ENCODE results near the gene GDAP1L1.
"Not testable (repeated sequence)": the region's sequence is repeated elsewhere in the genome, so short reads cannot be mapped to it uniquely, and the experiment has no call there.

GDAP1L1 gene

GRCh38 chr20:44236840-44237239 lies 10.3 kb upstream of the GDAP1L1 start:
- not testable (repeated sequence) for H3K27ac ChIP-seq (ENCODE audit: low read length); H3K27me3 ChIP-seq (ENCODE audit: insufficient read depth, low read length); H3K36me3 ChIP-seq (ENCODE audit: insufficient read depth, low read depth, low read length); H3K9ac ChIP-seq (ENCODE audit: low read depth, low read length); H3K4me1 ChIP-seq (ENCODE audit: insufficient read depth, low read length); H3K9me3 ChIP-seq (ENCODE audit: insufficient read depth, low read depth, low read length); H3K4me3 ChIP-seq (ENCODE audit: low read length)

- Histone ChIP-seq H3K4me3 (ENCODE audit: low read length) (no peak overlapping the region), H3K36me3 (ENCODE audit: insufficient read depth, low read depth, low read length) (no peaks in the 10 kb centered on the region), H3K27ac (ENCODE audit: low read length) (no peak overlapping the region), H3K9ac (ENCODE audit: low read depth, low read length) (no peak overlapping the region), H3K4me1 (ENCODE audit: insufficient read depth, low read length) (no peaks in the 10 kb centered on the region), H3K9me3 (ENCODE audit: insufficient read depth, low read depth, low read length) (no peaks in the 10 kb centered on the region), H3K27me3 (ENCODE audit: insufficient read depth, low read length) (peaks cover 7% of the 10 kb centered on the region; the same call in 1 of the 2 replicates)
Observed at GRCh38 chr20:44241796-44242195, 5.3 kb upstream of the GDAP1L1 start.

GRCh38 chr20:44245977-44246376 lies 1.1 kb upstream of the GDAP1L1 start:
- no peak overlapping the region for H3K4me3 ChIP-seq (ENCODE audit: low read length)
- no peaks in the 10 kb centered on the region for H3K4me1 ChIP-seq (ENCODE audit: insufficient read depth, low read length)
- no peaks in the 10 kb centered on the region for H3K36me3 ChIP-seq (ENCODE audit: insufficient read depth, low read depth, low read length)
- H3K27ac ChIP-seq (ENCODE audit: low read length), result no peak overlapping the region
- no peak overlapping the region for H3K9ac ChIP-seq (ENCODE audit: low read depth, low read length)
- H3K27me3 ChIP-seq (ENCODE audit: insufficient read depth, low read length), result peaks cover 13% of the 10 kb centered on the region; the same call in 1 of the 2 replicates
- H3K9me3 ChIP-seq (ENCODE audit: insufficient read depth, low read depth, low read length), result no peaks in the 10 kb centered on the region

GRCh38 chr20:44247586-44248409 lies 690 bp downstream of the GDAP1L1 start:
- H3K4me3 ChIP-seq (ENCODE audit: low read length), result peak overlapping the region; percentile 81
- no peaks in the 10 kb centered on the region for H3K4me1 ChIP-seq (ENCODE audit: insufficient read depth, low read length)
- H3K27me3 ChIP-seq (ENCODE audit: insufficient read depth, low read length), result peaks cover 13% of the 10 kb centered on the region; the same call in 1 of the 2 replicates
- peak overlapping the region; percentile 41; the same call in 1 of the 2 replicates for H3K9ac ChIP-seq (ENCODE audit: low read depth, low read length)
- no peak overlapping the region for H3K27ac ChIP-seq (ENCODE audit: low read length)
- no peaks in the 10 kb centered on the region for H3K9me3 ChIP-seq (ENCODE audit: insufficient read depth, low read depth, low read length)
- H3K36me3 ChIP-seq (ENCODE audit: insufficient read depth, low read depth, low read length), result no peaks in the 10 kb centered on the region

GRCh38 chr20:44248410-44248759 lies 1.3 kb downstream of the GDAP1L1 start:
- no peak overlapping the region for H3K27ac ChIP-seq (ENCODE audit: low read length)
- H3K27me3 ChIP-seq (ENCODE audit: insufficient read depth, low read length), result peaks cover 13% of the 10 kb centered on the region; the same call in 1 of the 2 replicates

GRCh38 chr20:44251284-44251683 lies 4.2 kb downstream of the GDAP1L1 start:
- Histone ChIP-seq H3K36me3 (ENCODE audit: insufficient read depth, low read depth, low read length) (no peaks in the 10 kb centered on the region), H3K27ac (ENCODE audit: low read length) (no peak overlapping the region), H3K27me3 (ENCODE audit: insufficient read depth, low read length) (peaks cover 11% of the 10 kb centered on the region; the same call in 1 of the 2 replicates), H3K9ac (ENCODE audit: low read depth, low read length) (no peak overlapping the region), H3K9me3 (ENCODE audit: insufficient read depth, low read depth, low read length) (no peaks in the 10 kb centered on the region), H3K4me1 (ENCODE audit: insufficient read depth, low read length) (peaks cover 3% of the 10 kb centered on the region; the same call in 1 of the 2 replicates), H3K4me3 (ENCODE audit: low read length) (no peak overlapping the region)

More at GRCh38 chr20:44248410-44248759, 1.3 kb downstream of the GDAP1L1 start:
- Histone ChIP-seq H3K4me1 (ENCODE audit: insufficient read depth, low read length) (peaks cover under 1% of the 10 kb centered on the region; the same call in 1 of the 2 replicates), H3K4me3 (ENCODE audit: low read length) (no peak overlapping the region; the same call in 1 of the 2 replicates), H3K9me3 (ENCODE audit: insufficient read depth, low read depth, low read length) (no peaks in the 10 kb centered on the region), H3K36me3 (ENCODE audit: insufficient read depth, low read depth, low read length) (no peaks in the 10 kb centered on the region), H3K9ac (ENCODE audit: low read depth, low read length) (no peak overlapping the region)

GRCh38 chr20:44253528-44253927 lies 6.4 kb downstream of the GDAP1L1 start:
- H3K4me1 ChIP-seq (ENCODE audit: insufficient read depth, low read length), result peaks cover 3% of the 10 kb centered on the region; the same call in 1 of the 2 replicates
- H3K27ac ChIP-seq (ENCODE audit: low read length), result no peak overlapping the region
- H3K4me3 ChIP-seq (ENCODE audit: low read length), result no peak overlapping the region
- no peak overlapping the region; the same call in 1 of the 2 replicates for H3K9ac ChIP-seq (ENCODE audit: low read depth, low read length)
- no peaks in the 10 kb centered on the region for H3K27me3 ChIP-seq (ENCODE audit: insufficient read depth, low read length)
- no peaks in the 10 kb centered on the region for H3K36me3 ChIP-seq (ENCODE audit: insufficient read depth, low read depth, low read length)
- no peaks in the 10 kb centered on the region for H3K9me3 ChIP-seq (ENCODE audit: insufficient read depth, low read depth, low read length)

- Histone ChIP-seq H3K9ac (ENCODE audit: low read depth, low read length) (no peak overlapping the region; the same call in 1 of the 2 replicates), H3K4me3 (ENCODE audit: low read length) (no peak overlapping the region), H3K4me1 (ENCODE audit: insufficient read depth, low read length) (peaks cover 3% of the 10 kb centered on the region; the same call in 1 of the 2 replicates), H3K9me3 (ENCODE audit: insufficient read depth, low read depth, low read length) (no peaks in the 10 kb centered on the region), H3K27ac (ENCODE audit: low read length) (no peak overlapping the region), H3K27me3 (ENCODE audit: insufficient read depth, low read length) (no peaks in the 10 kb centered on the region), H3K36me3 (ENCODE audit: insufficient read depth, low read depth, low read length) (no peaks in the 10 kb centered on the region)
Observed at GRCh38 chr20:44254073-44254472, 7.0 kb downstream of the GDAP1L1 start.

- H3K27me3 ChIP-seq (ENCODE audit: insufficient read depth, low read length), result no peaks in the 10 kb centered on the region
- no peak overlapping the region for H3K9ac ChIP-seq (ENCODE audit: low read depth, low read length)
- no peak overlapping the region for H3K4me3 ChIP-seq (ENCODE audit: low read length)
- H3K27ac ChIP-seq (ENCODE audit: low read length), result no peak overlapping the region
- peaks cover 3% of the 10 kb centered on the region; the same call in 1 of the 2 replicates for H3K4me1 ChIP-seq (ENCODE audit: insufficient read depth, low read length)
- no peaks in the 10 kb centered on the region for H3K9me3 ChIP-seq (ENCODE audit: insufficient read depth, low read depth, low read length)
- no peaks in the 10 kb centered on the region for H3K36me3 ChIP-seq (ENCODE audit: insufficient read depth, low read depth, low read length)
Observed at GRCh38 chr20:44255942-44256341, 8.8 kb downstream of the GDAP1L1 start.

GRCh38 chr20:44256961-44257360 lies 9.9 kb downstream of the GDAP1L1 start:
- Histone ChIP-seq H3K36me3 (ENCODE audit: insufficient read depth, low read depth, low read length) (no peaks in the 10 kb centered on the region), H3K27ac (ENCODE audit: low read length) (no peak overlapping the region), H3K4me1 (ENCODE audit: insufficient read depth, low read length) (peaks cover 3% of the 10 kb centered on the region; the same call in 1 of the 2 replicates), H3K9me3 (ENCODE audit: insufficient read depth, low read depth, low read length) (no peaks in the 10 kb centered on the region), H3K27me3 (ENCODE audit: insufficient read depth, low read length) (no peaks in the 10 kb centered on the region), H3K4me3 (ENCODE audit: low read length) (no peak overlapping the region), H3K9ac (ENCODE audit: low read depth, low read length) (no peak overlapping the region)

GRCh38 chr20:44258226-44258890 lies 11.2 kb downstream of the GDAP1L1 start:
- Histone ChIP-seq H3K9me3 (ENCODE audit: insufficient read depth, low read depth, low read length) (no peaks in the 10 kb centered on the region), H3K4me3 (ENCODE audit: low read length) (no peak overlapping the region), H3K4me1 (ENCODE audit: insufficient read depth, low read length) (peaks cover 2% of the 10 kb centered on the region; the same call in 1 of the 2 replicates), H3K27ac (ENCODE audit: low read length) (no peak overlapping the region), H3K9ac (ENCODE audit: low read depth, low read length) (no peak overlapping the region), H3K27me3 (ENCODE audit: insufficient read depth, low read length) (no peaks in the 10 kb centered on the region), H3K36me3 (ENCODE audit: insufficient read depth, low read depth, low read length) (no peaks in the 10 kb centered on the region)
